ENCODE data around the gene ESR2.

Gene ESR2

DNA sequence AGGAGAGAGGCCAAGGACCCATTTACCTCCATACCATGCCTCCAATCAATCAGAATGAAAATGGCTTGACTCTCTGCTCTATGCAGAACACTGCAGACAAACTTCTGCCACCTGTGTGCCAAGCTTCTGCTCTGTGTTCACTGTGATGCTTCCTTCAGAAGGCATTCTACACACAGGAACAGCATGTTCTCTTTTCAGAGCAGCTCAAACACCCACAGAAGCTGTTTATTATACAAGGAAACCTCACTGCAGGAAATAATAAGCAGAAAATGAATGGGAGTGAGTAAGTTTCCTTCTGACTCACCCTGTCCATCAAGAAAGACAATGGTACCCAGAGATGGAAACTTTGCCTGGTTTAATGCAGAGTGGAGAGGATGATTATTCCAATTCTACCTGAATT lies 2.4 kb upstream of the ESR2 start:
- Histone ChIP-seq H3K9me3 (no peaks in the 10 kb centered on the region), H3K36me3 (no peaks in the 10 kb centered on the region), H3K27me3 (peaks cover 13% of the 10 kb centered on the region), H3K4me1 (no peaks in the 10 kb centered on the region), H3K4me3 (ENCODE audit: low read depth, low read length) (no peak overlapping the region)
- no peak for DNase-seq
- TF ChIP-seq, protein P1, sequence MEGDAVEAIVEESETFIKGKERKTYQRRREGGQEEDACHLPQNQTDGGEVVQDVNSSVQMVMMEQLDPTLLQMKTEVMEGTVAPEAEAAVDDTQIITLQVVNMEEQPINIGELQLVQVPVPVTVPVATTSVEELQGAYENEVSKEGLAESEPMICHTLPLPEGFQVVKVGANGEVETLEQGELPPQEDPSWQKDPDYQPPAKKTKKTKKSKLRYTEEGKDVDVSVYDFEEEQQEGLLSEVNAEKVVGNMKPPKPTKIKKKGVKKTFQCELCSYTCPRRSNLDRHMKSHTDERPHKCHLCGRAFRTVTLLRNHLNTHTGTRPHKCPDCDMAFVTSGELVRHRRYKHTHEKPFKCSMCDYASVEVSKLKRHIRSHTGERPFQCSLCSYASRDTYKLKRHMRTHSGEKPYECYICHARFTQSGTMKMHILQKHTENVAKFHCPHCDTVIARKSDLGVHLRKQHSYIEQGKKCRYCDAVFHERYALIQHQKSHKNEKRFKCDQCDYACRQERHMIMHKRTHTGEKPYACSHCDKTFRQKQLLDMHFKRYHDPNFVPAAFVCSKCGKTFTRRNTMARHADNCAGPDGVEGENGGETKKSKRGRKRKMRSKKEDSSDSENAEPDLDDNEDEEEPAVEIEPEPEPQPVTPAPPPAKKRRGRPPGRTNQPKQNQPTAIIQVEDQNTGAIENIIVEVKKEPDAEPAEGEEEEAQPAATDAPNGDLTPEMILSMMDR (IDR thresholded peaks at IDR 0.05; ENCODE audit: low read depth, low read length): no peak

- Histone ChIP-seq H3K4me3 (ENCODE audit: low read depth, low read length) (peak overlapping the region; percentile 58), H3K4me1 (no peaks in the 10 kb centered on the region), H3K27me3 (peaks cover 13% of the 10 kb centered on the region), H3K9me3 (no peaks in the 10 kb centered on the region), H3K36me3 (no peaks in the 10 kb centered on the region)
- TF ChIP-seq, protein P1 (IDR thresholded peaks at IDR 0.05; ENCODE audit: low read depth, low read length): peak; percentile 86
- peak; percentile 91 for DNase-seq
Measured at GRCh38 chr14:64294672-64295413, 672 bp upstream of the ESR2 start.

GRCh38 chr14:64292197-64292596 lies 2.0 kb downstream of the ESR2 start:
- DNase-seq: no peak
- no peaks in the 10 kb centered on the region for H3K4me1 ChIP-seq
- TF ChIP-seq, protein P1 (IDR thresholded peaks at IDR 0.05; ENCODE audit: low read depth, low read length): no peak
- H3K4me3 ChIP-seq (ENCODE audit: low read depth, low read length): no peak overlapping the region
- no peaks in the 10 kb centered on the region for H3K9me3 ChIP-seq
- peaks cover 13% of the 10 kb centered on the region for H3K27me3 ChIP-seq
- no peaks in the 10 kb centered on the region for H3K36me3 ChIP-seq

DNA sequence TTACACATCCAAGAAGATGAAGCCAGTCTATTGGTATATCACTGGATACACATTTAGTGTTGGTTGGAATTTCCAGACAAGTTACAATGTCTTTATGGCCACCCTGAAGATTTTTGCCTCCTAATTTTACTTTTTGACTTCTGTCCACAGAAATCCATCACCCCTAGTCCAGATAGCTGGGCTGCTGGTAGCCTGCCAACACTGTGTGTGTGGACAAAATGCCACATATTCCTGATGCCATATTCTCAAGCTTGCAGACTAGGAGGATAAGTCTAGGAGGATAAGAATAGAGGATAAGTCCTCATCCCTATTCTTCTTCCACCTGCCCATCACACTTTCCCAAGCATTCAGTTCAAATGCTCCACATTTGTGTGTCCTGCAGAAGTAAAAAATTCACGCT lies 4.6 kb downstream of the ESR2 start:
- H3K4me1 ChIP-seq: no peaks in the 10 kb centered on the region
- TF ChIP-seq, protein P1 (IDR thresholded peaks at IDR 0.05; ENCODE audit: low read depth, low read length): no peak
- DNase-seq: no peak

GRCh38 chr14:64281805-64282204 lies 12.4 kb downstream of the ESR2 start:
- Histone ChIP-seq H3K27me3 (no peaks in the 10 kb centered on the region), H3K36me3 (no peaks in the 10 kb centered on the region), H3K9me3 (no peaks in the 10 kb centered on the region), H3K4me1 (no peaks in the 10 kb centered on the region), H3K4me3 (ENCODE audit: low read depth, low read length) (no peak overlapping the region)
- no peak for DNase-seq
- TF ChIP-seq, protein P1 (IDR thresholded peaks at IDR 0.05; ENCODE audit: low read depth, low read length): no peak

More for the DNA sequence above, 4.6 kb downstream of the ESR2 start:
- Histone ChIP-seq H3K27me3 (peaks cover 13% of the 10 kb centered on the region), H3K4me3 (ENCODE audit: low read depth, low read length) (no peak overlapping the region), H3K9me3 (no peaks in the 10 kb centered on the region), H3K36me3 (no peaks in the 10 kb centered on the region)

All from BE2C (cell line).